ENCODE data around the gene COPE. TPM values are rescaled to one million over a fixed set of nuclear protein-coding genes. Genes with fewer than 3 reads are reported as not detected.

COPE gene
- polyA plus RNA-seq, 1 experiment = 309 TPM

DNA sequence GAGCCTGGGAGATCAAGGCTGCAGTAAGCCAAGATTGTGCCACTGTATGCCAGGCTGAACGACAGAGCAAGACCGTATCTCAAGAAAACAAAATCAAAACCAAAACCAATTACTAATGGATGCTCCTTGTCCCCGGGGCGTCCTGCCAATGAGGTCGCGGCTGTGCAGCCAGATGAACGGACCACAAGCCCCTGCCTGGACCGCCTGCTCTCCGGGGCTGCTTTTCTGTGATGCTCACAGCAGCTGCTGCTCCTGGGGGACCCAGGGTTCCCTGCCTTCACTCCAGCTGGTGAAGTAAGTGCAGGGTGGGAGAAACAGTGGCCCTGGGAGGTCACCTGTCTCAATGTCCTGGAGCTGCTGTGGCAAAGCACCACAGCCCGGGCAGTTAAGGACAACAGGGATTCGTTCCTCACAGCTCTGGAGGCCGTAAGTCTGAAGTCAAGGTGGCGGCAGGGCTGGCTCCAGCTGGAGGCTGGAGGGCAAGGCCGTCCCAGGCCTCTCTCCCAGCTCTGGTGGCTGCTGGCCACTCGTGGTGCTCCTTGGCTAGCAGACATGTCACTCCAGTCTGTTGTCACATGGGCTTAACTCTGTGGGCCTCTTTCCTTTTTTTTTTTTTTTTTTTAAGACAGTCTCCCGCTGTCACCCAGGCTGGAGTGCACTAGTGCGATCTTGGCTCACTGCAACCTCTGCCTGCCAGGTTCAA lies 10.1 kb downstream of the COPE start:
- Histone ChIP-seq H3K27me3 (ENCODE audit: control insufficient read depth, insufficient read depth, low read length) (no peaks in the 10 kb centered on the region), H3K4me3 (ENCODE audit: low read depth, low read length) (no peak overlapping the region), H3K36me3 (ENCODE audit: control insufficient read depth, insufficient read depth, low read length) (peaks cover 42% of the 10 kb centered on the region)
- POLR2A ChIA-PET = interaction anchor here (0.6 kb wide), 1 partner anchor 452 kb away, joined by 8 read pairs; no protein-coding TSS in a partner anchor
- TF ChIP-seq, protein P1, sequence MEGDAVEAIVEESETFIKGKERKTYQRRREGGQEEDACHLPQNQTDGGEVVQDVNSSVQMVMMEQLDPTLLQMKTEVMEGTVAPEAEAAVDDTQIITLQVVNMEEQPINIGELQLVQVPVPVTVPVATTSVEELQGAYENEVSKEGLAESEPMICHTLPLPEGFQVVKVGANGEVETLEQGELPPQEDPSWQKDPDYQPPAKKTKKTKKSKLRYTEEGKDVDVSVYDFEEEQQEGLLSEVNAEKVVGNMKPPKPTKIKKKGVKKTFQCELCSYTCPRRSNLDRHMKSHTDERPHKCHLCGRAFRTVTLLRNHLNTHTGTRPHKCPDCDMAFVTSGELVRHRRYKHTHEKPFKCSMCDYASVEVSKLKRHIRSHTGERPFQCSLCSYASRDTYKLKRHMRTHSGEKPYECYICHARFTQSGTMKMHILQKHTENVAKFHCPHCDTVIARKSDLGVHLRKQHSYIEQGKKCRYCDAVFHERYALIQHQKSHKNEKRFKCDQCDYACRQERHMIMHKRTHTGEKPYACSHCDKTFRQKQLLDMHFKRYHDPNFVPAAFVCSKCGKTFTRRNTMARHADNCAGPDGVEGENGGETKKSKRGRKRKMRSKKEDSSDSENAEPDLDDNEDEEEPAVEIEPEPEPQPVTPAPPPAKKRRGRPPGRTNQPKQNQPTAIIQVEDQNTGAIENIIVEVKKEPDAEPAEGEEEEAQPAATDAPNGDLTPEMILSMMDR (IDR thresholded peaks at IDR 0.05; ENCODE audit: insufficient read depth, low read depth, low read length) = no peak
- CTCF ChIA-PET = no interaction called here
- DNase-seq (ENCODE audit: low read depth) = no peak

DNA sequence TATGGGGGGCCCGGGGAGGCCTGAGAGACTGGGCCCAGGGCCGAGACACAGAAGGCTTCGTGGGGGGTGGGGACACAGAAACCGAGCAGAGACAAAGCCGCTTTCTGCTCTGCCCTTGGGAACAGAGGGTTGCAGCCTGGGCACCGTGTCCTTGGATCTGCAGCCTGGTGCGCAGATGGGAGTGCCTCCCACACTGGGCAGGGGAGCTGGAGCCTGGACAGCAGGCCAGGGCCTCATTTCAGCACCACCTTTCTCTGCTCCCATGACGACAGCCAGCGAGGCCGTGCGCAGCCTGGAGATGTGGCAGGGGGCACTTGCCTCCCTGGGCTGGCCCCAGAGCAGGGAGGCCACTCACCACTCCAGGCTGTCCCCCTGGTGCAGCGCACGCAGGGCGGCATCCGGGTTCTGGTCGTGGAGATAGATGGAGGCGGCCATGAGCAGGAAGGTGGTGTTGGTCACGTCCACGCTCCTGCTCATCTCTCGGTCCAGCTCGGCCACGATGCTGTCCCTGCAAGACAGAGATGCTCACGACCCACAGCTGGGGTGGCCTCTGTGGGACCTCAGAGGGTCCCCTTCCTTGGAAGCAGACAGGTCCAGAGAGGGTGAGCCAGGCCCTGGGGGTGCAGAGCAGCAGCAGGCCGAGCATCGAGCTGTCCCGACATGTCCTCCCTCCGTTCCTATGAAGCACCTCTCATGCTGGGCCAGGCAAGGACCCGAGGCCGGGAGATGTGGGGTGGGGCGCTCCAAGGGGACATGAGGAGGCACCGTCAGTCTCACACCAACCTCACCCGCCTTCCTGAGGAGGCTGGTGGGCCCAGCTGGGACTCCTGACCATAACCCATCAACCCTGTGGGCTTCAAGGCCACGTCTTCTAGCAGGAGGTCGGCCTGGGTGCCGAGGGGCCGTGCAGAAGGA lies 12.3 kb downstream of the COPE start:
- POLR2A ChIA-PET = no interaction called here
- TF ChIP-seq, protein P1 (IDR thresholded peaks at IDR 0.05; ENCODE audit: insufficient read depth, low read depth, low read length) = no peak
- Histone ChIP-seq H3K36me3 (ENCODE audit: control insufficient read depth, insufficient read depth, low read length) (peaks cover 46% of the 10 kb centered on the region), H3K4me3 (ENCODE audit: low read depth, low read length) (no peak overlapping the region), H3K27me3 (ENCODE audit: control insufficient read depth, insufficient read depth, low read length) (no peaks in the 10 kb centered on the region)
- CTCF ChIA-PET = no interaction called here
- DNase-seq (ENCODE audit: low read depth) = no peak

DNA sequence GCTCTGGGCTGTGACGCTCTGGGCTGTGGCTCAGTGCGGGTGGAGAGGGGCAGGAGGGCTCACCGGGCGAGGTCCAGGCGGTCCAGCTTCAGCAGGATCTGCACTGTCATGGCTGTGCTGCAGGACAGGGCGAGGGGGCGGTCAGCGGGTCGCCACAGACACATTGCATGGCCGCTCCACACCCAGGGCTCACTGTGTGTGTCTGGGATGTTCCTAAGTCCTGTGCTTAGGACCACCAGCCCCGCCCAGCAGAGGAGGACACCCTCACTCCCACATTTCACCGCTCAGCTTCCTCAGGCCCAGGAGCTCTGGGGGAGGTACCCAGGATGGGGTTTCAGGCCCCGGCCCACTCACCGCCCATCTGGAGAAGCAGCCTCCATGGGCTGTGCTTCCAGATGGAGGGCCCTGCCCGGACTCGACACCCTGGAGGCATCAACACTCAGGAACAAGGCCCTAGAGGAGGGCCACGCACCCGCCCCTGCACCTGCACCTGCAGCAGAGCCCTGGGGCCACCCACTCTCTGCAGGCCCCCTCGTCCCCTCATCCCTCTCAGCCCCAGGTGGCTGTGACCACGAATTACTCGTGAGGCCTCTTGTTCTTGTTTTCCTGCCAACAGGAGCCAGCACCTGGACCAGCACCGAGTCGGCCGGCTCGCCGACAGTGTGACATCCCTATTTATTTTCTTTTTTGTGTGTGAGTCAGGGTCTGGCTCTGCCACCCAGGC lies 13.5 kb downstream of the COPE start:
- Histone ChIP-seq H3K27me3 (ENCODE audit: control insufficient read depth, insufficient read depth, low read length) (no peaks in the 10 kb centered on the region), H3K36me3 (ENCODE audit: control insufficient read depth, insufficient read depth, low read length) (peaks cover 44% of the 10 kb centered on the region), H3K4me3 (ENCODE audit: low read depth, low read length) (no peak overlapping the region)
- no peak for DNase-seq (ENCODE audit: low read depth)
- ChIA-PET CTCF (no interaction called here), POLR2A (no interaction called here)
- TF ChIP-seq, protein P1 (IDR thresholded peaks at IDR 0.05; ENCODE audit: insufficient read depth, low read depth, low read length) = no peak

DNA sequence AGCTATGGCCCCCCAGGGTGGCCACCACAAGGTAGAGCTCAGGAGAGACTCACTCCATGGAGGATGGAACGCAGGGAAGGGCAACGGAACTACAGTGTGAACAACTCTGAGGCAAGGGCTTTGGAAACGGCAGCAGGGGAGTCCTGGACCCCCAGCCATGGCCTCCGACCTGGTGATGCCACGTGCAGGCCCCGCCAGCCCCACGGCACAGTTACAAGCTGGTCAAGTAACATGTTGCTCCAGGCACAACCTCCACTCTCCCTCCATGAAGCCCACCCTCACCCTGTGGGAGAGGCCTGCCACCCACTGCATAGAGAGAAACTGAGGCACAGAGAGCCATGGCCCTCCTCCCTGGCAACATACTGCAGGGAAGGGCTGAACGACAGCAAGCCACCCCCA lies 14.1 kb downstream of the COPE start:
- H3K36me3 ChIP-seq (ENCODE audit: control insufficient read depth, insufficient read depth, low read length) = peaks cover 47% of the 10 kb centered on the region
- H3K4me3 ChIP-seq (ENCODE audit: low read depth, low read length) = no peak overlapping the region
- CTCF ChIA-PET = no interaction called here
- no peaks in the 10 kb centered on the region for H3K27me3 ChIP-seq (ENCODE audit: control insufficient read depth, insufficient read depth, low read length)
- POLR2A ChIA-PET = no interaction called here
- no peak for DNase-seq (ENCODE audit: low read depth)
- TF ChIP-seq, protein P1 (IDR thresholded peaks at IDR 0.05; ENCODE audit: insufficient read depth, low read depth, low read length) = no peak

Data from BJ (cell line).